Small intestine (tissue), 16 donors: ENCODE measurements around the gene SLC9A3. TPM values are rescaled to one million over a fixed set of nuclear protein-coding genes. Genes with fewer than 3 reads are reported as not detected.

ENCODE experiments used
- DNase-seq, 2 donors: peaks; one replicate each; pipeline versions ENCODE4 v3.0.0 to v3.0.0-alpha.2; 2013
- FAIRE-seq: peaks from 2 replicates; lab custom pipeline; 2012; peaks lifted over from hg19 to GRCh38; lab: Jason Lieb, UNC
- H3K27ac ChIP-seq, 3 donors: one replicate each; pipeline ENCODE4 v1.5.1; 2013; ENCODE audit warnings: low read length in 2 of 3, mild to moderate bottlenecking in 2 of 3, control low read depth in 1 of 3, inconsistent platforms in 1 of 3, low read depth in 1 of 3, moderate library complexity in 1 of 3
- H3K27me3 ChIP-seq, 3 donors: one replicate each; pipeline ENCODE4 v1.6.1; 2013; ENCODE audit warnings: low read length in 3 of 3, inconsistent platforms in 1 of 3; ENCODE audit not compliant: control insufficient read depth in 3 of 3, insufficient read depth in 3 of 3
- H3K36me3 ChIP-seq, 3 donors: one replicate each; pipeline ENCODE4 v1.6.1; 2013; ENCODE audit warnings: low read length in 3 of 3, inconsistent platforms in 1 of 3, low read depth in 1 of 3, mild to moderate bottlenecking in 1 of 3, moderate library complexity in 1 of 3; ENCODE audit not compliant: control insufficient read depth in 3 of 3, insufficient read depth in 2 of 3
- H3K4me1 ChIP-seq, 3 donors: one replicate each; pipeline ENCODE4 v1.6.1; 2013; ENCODE audit warnings: low read length in 2 of 3, inconsistent platforms in 1 of 3, low read depth in 1 of 3, mild to moderate bottlenecking in 1 of 3, moderate library complexity in 1 of 3; ENCODE audit not compliant: control insufficient read depth in 3 of 3, insufficient read depth in 2 of 3
- H3K4me3 ChIP-seq, 3 donors: one replicate each; pipeline ENCODE4 v1.5.1; 2013; ENCODE audit warnings: low read length in 3 of 3, control low read depth in 1 of 3, inconsistent platforms in 1 of 3, low read depth in 1 of 3, mild to moderate bottlenecking in 1 of 3, moderate library complexity in 1 of 3
- H3K9me3 ChIP-seq, 2 donors: one replicate each; pipeline ENCODE4 v1.6.1; 2013; ENCODE audit warnings: low read depth in 1 of 2, low read length in 1 of 2; ENCODE audit not compliant: control insufficient read depth in 2 of 2, insufficient read depth in 1 of 2
- whole genome bisulfite sequencing, 3 donors: extraction: QIAGEN DNeasy Blood & Tissue Kit; methylation state at CpG; one replicate each; pipeline ENCODE4 v1.1.7; 2013; 5-methylcytosine and 5-hydroxymethylcytosine counted together
- long read RNA-seq, 10 donors: transcript quantifications; one replicate each; lab custom pipeline, GENCODE V29; 2026
- polyA plus RNA-seq, 4 donors: library from polyadenylated mRNA; stranded (reverse) in 3 of 4; unstranded in 1 of 4; fragments of 200-250 nt in 3 of 4; fragments of 120-200 nt in 1 of 4; gene quantifications; one replicate each; pipeline versions ENCODE4 v1.2.1 to v1.2.3, GENCODE V29; 2013
- donor health status: healthy with polysubstance abuse.
- donor health status: control.
- donor health status: control.
- donor health status: Bipolar disorder and iron deficiency.
- donor health status: healthy.

Gene SLC9A3
- 100 to 1,000 TPM in 1 of 4 donors, 10 to 100 TPM in 3; 24.1 to 178 (median 50.3) TPM for polyA plus RNA-seq
- long read RNA-seq, donor 1, transcript SLC9A3-201 (17 exons, 2,584 nt) = major isoform, 10 of 75 reads
- long read RNA-seq, donor 1, partial matches to known transcripts = 52 of 75 reads
- long read RNA-seq, donor 1, other reads (novel, unspliced or antisense) = 11 of 75 reads
- long read RNA-seq, donor 2, full-length matches to known transcripts = 13 of 26 reads
- long read RNA-seq, donor 2, partial matches to known transcripts = 13 of 26 reads
- long read RNA-seq, donor 2, other reads (novel, unspliced or antisense) = 0 of 26 reads
- long read RNA-seq, donor 3, partial matches to known transcripts = 21 of 27 reads
- long read RNA-seq, donor 3, other reads (novel, unspliced or antisense) = 5 of 27 reads
- long read RNA-seq, donor 4 = 0 reads
- long read RNA-seq, donor 5, partial matches to known transcripts = 0 of 3 reads
- long read RNA-seq, donor 5, other reads (novel, unspliced or antisense) = 0 of 3 reads
- long read RNA-seq, donor 6, transcript SLC9A3-201 (17 exons, 2,584 nt) = major isoform, 8 of 16 reads
- long read RNA-seq, donor 6, partial matches to known transcripts = 6 of 16 reads
- long read RNA-seq, donor 6, other reads (novel, unspliced or antisense) = 0 of 16 reads
- long read RNA-seq, donor 7 = 0 reads
- long read RNA-seq, donor 8 = 0 reads
- long read RNA-seq, donor 9, transcript SLC9A3-201 (17 exons, 2,584 nt) = major isoform, 5 of 21 reads
- long read RNA-seq, donor 9, partial matches to known transcripts = 14 of 21 reads
- long read RNA-seq, donor 9, other reads (novel, unspliced or antisense) = 0 of 21 reads
- long read RNA-seq, donor 10, transcript SLC9A3-201 (17 exons, 2,584 nt) = major isoform, 5 of 15 reads
- long read RNA-seq, donor 10, partial matches to known transcripts = 10 of 15 reads
- long read RNA-seq, donor 10, other reads (novel, unspliced or antisense) = 0 of 15 reads

DNA sequence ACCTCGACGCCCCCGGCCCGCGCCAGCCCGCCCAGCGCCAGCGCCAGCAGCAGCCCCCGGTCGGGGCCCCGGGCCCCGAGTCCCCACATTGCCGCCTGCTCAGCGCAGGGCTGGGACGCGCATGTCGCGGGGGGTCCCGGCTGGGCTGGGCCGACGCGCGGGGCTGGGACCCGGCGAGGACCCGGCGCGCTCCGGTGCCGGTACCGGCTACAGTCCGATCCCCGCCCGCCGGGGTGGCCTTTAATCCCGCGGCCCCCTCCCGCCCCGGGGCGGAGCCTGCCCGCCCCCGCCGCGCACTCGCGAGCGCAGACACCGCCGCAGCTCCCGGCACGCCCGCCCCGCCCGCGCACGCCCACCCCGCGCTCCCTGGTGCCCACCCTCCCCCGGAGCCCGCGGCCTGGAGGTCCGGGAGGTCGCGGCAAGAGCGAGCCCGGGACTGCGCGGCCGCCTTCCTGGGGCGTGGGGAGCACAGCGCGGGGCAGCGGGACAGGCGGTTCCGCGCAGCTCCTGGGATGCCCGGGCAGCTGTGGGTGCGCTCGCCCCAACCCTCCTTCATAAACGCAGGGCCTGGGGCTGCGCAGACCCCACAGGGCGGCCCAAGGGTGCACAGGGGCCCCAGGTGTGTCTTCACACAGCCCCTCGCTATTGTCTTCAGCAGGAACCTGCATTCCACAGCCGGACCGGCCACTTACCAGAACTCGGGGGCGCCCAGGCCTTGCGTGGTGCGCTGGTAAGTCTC, at the start of gene SLC9A3:
TSS of gene SLC9A3 (minus strand) at position 216 of the 739 bp plus-strand sequence.
- Histone ChIP-seq H3K36me3 (peaks cover 0 to 31% (median 0%) of the 10 kb centered on the region in 3 donors), H3K4me3 (peak within 1 kb of the TSS in 2 of 3 donors; percentile 86 to 88), H3K4me1 (peaks cover 3 to 45% (median 4%) of the 10 kb centered on the region in 3 donors), H3K27ac (peak within 1 kb of the TSS; percentile 38 to 97 (median 79)), H3K9me3 (no peaks in the 10 kb centered on the region), H3K27me3 (peaks cover 5 to 65% (median 39%) of the 10 kb centered on the region in 3 donors)
- 2 to 5% (median 4%) methylated on average over 43 to 89 of the region's 89 CpGs for WGBS, 3 donors
- FAIRE-seq (no peak), DNase-seq (peak in 1 of 2 donors; percentile 59)

DNA sequence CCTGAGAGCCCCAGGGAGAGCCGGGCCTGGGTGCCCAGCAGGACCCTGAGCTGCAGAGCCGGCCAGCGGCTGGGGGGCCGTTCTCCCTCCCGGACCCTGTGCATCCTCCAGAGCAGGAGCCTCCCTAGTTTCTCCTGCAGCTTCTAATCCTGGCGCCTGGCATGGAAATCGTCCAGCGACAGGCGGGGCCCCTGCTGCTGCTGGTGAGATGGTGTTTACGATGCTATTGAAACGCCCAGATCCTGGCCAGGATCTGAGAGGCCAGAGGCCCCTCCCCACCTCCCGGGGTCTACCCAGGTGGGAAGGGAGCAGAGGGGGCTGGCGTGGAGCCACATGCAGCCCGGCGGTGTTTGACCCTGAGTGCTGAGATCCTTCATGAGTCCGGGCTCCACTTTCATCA, 49.7 kb upstream of the SLC9A3 start:
- Histone ChIP-seq H3K27ac (no peak overlapping the region), H3K4me3 (no peak overlapping the region), H3K4me1 (no peaks in the 10 kb centered on the region), H3K36me3 (no peaks in the 10 kb centered on the region), H3K9me3 (peaks cover 0 to 19% of the 10 kb centered on the region in 2 donors), H3K27me3 (peaks cover 0 to 3% (median 2%) of the 10 kb centered on the region in 3 donors)
- 41 to 47% (median 41%) methylated on average over 16 of the region's 16 CpGs for WGBS, 3 donors
- FAIRE-seq (no peak), DNase-seq (no peak)

DNA sequence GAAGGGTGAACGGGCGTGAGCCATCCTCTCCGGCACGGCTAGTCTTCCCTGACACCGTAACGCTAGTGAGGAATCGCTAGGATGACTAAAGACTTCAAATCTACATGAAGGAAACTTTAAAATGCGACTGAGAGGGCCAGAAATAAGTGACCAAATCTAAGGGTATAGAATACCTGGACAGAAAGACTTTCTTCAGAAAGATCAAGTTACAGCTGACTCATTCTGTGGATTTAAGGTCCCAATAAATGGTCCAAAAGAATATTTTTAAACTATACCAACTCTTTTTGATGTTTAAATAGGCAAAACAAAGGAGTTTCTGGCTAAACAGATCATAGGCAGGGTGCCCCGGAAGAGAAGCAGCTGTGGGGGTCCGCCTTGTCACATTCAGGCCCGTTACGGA, 49.0 kb upstream of the SLC9A3 start:
- no peaks in the 10 kb centered on the region for H3K4me1 ChIP-seq
- H3K27ac ChIP-seq = no peak overlapping the region
- DNase-seq (no peak), FAIRE-seq (no peak)
- H3K4me3 ChIP-seq = no peak overlapping the region
- H3K9me3 ChIP-seq = peaks cover 0 to 19% of the 10 kb centered on the region in 2 donors
- H3K36me3 ChIP-seq = no peaks in the 10 kb centered on the region
- 91 to 95% (median 94%) methylated on average over 12 of the region's 12 CpGs for WGBS, 3 donors
- H3K27me3 ChIP-seq = peaks cover 0 to 4% (median 2%) of the 10 kb centered on the region in 3 donors

DNA sequence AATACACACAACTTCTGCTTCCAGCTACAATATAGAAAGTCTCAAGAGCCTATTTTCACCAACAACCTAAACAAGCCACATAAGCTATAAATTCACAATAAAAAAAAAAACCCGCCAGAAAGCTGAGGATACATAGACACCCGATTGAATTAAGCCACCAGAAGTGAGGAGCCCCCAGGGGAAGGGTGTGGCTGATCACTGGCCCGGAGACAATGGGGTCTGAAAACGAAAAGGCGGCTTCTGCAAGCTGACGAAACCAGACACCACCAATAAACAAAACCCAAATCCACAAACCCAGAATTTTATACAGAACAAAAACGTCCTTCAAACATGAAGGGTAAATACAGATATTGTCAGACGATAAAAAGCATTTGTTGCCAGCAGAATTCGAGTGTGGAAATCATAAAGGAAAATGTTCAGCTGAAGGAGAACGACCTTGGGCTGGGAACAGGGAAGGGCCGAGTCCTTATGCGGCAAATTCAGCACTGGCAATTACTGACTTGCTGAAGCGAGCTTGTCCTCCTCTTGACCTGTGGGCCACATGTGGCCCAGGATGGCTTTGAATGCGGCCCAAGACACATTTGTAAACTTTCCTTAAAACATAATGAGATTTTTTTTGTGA, 48.3 kb upstream of the SLC9A3 start:
- Histone ChIP-seq H3K36me3 (no peaks in the 10 kb centered on the region), H3K27ac (no peak overlapping the region), H3K4me1 (no peaks in the 10 kb centered on the region), H3K4me3 (no peak overlapping the region), H3K9me3 (peaks cover 0 to 19% of the 10 kb centered on the region in 2 donors), H3K27me3 (peaks cover 0 to 6% (median 2%) of the 10 kb centered on the region in 3 donors)
- FAIRE-seq = no peak
- no peak for DNase-seq
- 67 to 74% (median 68%) methylated on average over 14 of the region's 14 CpGs for WGBS, 3 donors

DNA sequence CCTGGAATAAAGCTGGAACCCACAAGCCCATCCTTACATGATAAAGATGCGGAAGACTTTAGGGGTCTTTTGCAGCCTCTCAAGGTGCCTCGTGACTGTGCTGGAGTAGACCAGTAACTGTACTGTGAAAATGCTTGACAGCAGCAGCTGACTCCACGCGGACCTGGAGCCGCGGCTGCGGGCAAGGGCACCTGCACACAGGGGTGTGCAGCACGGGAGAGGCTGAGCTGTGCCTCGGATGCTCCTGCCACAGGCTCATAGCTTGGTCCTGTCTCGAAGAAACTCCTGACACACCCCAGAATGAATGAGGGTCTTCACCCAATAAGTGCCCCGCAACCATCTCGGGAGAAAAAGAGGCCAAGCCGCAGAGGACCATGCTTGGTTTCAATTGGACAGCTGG, 47.5 kb upstream of the SLC9A3 start:
- no peak overlapping the region for H3K27ac ChIP-seq
- WGBS, 3 donors = 82 to 89% (median 86%) methylated on average over 13 of the region's 13 CpGs
- H3K9me3 ChIP-seq = peaks cover 0 to 16% of the 10 kb centered on the region in 2 donors
- no peaks in the 10 kb centered on the region for H3K36me3 ChIP-seq
- no peak for DNase-seq
- no peaks in the 10 kb centered on the region for H3K4me1 ChIP-seq
- H3K27me3 ChIP-seq = peaks cover 0 to 6% (median 3%) of the 10 kb centered on the region in 3 donors
- FAIRE-seq = no peak
- no peak overlapping the region for H3K4me3 ChIP-seq

DNA sequence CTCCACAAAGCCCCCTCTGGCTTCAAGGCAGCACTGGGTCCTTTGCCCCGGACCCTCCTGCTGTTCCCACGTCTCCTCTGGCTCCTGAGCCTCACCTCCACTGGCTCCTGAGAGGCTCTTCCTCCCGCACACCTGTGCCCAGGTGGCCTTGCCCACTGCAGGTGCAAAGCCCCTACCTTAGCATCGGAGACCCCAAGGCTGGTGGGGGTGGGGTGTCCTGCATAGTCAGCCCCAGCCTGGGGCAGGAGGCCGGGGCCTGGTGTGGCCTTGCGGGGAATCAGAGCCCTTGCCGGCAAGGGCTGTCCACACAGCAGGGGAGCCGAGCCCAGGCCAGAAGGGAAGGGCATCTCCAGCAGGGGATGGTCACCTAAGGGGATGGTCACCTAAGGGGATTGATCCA, 46.6 kb upstream of the SLC9A3 start:
- Histone ChIP-seq H3K4me1 (no peaks in the 10 kb centered on the region), H3K4me3 (no peak overlapping the region), H3K27me3 (peaks cover 0 to 8% (median 6%) of the 10 kb centered on the region in 3 donors), H3K27ac (no peak overlapping the region), H3K9me3 (peaks cover 0 to 12% of the 10 kb centered on the region in 2 donors), H3K36me3 (no peaks in the 10 kb centered on the region)
- FAIRE-seq = no peak
- WGBS, 3 donors = 84 to 88% (median 86%) methylated on average over 8 of the region's 8 CpGs
- DNase-seq = no peak

DNA sequence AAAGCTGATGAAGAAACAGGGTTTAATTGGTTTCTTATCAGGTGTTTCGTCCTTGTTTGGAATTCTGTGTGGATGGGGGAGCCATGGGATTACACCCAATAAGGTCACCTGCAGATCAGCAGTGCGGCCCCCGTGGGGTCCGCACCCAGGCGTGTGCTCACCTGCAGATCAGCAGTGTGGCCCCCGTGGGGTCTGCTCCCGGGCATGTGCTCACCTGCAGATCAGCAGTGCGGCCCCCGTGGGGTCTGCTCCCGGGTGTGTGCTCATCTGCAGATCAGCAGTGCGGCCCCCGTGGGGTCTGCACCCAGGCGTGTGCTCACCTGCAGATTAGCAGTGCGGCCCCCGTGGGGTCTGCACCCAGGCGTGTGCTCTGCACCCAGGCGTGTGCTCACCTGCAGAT, 46.2 kb upstream of the SLC9A3 start:
- FAIRE-seq (no peak), DNase-seq (no peak)
- WGBS, 3 donors = 72 to 89% (median 85%) methylated on average over 17 of the region's 17 CpGs
- Histone ChIP-seq H3K9me3 (peaks cover 0 to 9% of the 10 kb centered on the region in 2 donors), H3K36me3 (no peaks in the 10 kb centered on the region), H3K4me3 (no peak overlapping the region), H3K27ac (no peak overlapping the region), H3K4me1 (no peaks in the 10 kb centered on the region), H3K27me3 (peaks cover 0 to 11% (median 5%) of the 10 kb centered on the region in 3 donors)
